HepG2 (cell line): Measurements from ENCODE around the gene HEY2. TPM values are rescaled to one million over a fixed set of nuclear protein-coding genes. Genes with fewer than 3 reads are reported as not detected.
A peak's percentile ranks its signal among the peaks of the same experiment; 100 is the strongest.

Source experiments
- ATAC-seq: fragments of 200-7000 bp; cut with Tn5 transposase; 3 replicates; pipeline ENCODE4 v1.9.1; 2020; ENCODE audit warnings: mild to moderate bottlenecking, moderate library complexity
- BruUV-seq: library from RNA; stranded (reverse); fragments of 400-500 nt; replicated peaks from 2 replicates; lab custom pipeline; 2021; lab: Mats Ljungman, UMichigan
- CTCF ChIA-PET: fragments of 300-600 bp; formaldehyde crosslinking; extraction: SDS; loops from one replicate; lab custom pipeline; 2021; ENCODE audit warnings: low total read pairs, inconsistent platforms, low intra/inter-chr PET ratio; lab: Yijun Ruan, JAX
- POLR2A ChIA-PET: fragments of 350-600 bp; sonication (Branson Sonifier 250); formaldehyde crosslinking; loops from one replicate; lab custom pipeline; 2020; ENCODE audit warnings: antibody characterized with exemption, inconsistent platforms; lab: Yijun Ruan, JAX
- DNase-seq: peaks from one replicate; pipeline ENCODE4 v3.0.0-alpha.2; 2015; ENCODE audit warnings: low spot score
- FAIRE-seq: peaks from 3 replicates; lab custom pipeline; 2011; peaks lifted over from hg19 to GRCh38; lab: Jason Lieb, UNC
- H2AFZ ChIP-seq: one replicate; pipeline ENCODE4 v1.6.1; 2011; ENCODE audit warnings: low read length, inconsistent platforms
- H3K27ac ChIP-seq: fragments of 300-600 bp; 3 replicates; pipeline ENCODE4 v1.8.0; 2011; ENCODE audit warnings: mixed run types, mild to moderate bottlenecking, mixed read lengths, low read length, inconsistent platforms; ENCODE audit not compliant: insufficient read depth; ENCODE audit errors: extremely low read length
- H3K27me3 ChIP-seq, 2 experiments: fragments of 200-600 bp in 1 of 2; 2 replicates in 1 of 2; 3 replicates in 1 of 2; pipeline versions ENCODE4 v1.6.0 to v1.8.0; 2011; ENCODE audit warnings: low read length in 2 of 2, mild to moderate bottlenecking in 2 of 2, moderate library complexity in 2 of 2, inconsistent platforms in 1 of 2; ENCODE audit not compliant: insufficient read depth in 2 of 2, control insufficient read depth in 1 of 2
- H3K36me3 ChIP-seq, 2 experiments: fragments of 200-600 bp in 1 of 2; replicated peaks in 1 of 2; 2 replicates in 1 of 2; 3 replicates in 1 of 2; pipeline versions ENCODE4 v1.5.1 to v1.8.0; 2011; ENCODE audit warnings: low read length in 2 of 2, inconsistent platforms in 1 of 2; ENCODE audit not compliant: insufficient read depth in 2 of 2, control insufficient read depth in 1 of 2
- H3K4me1 ChIP-seq: 2 replicates; pipeline ENCODE4 v1.5.1; 2012; ENCODE audit warnings: low read length, inconsistent platforms; ENCODE audit not compliant: insufficient read depth
- H3K4me2 ChIP-seq: 2 replicates; pipeline ENCODE4 v1.6.0; 2011; ENCODE audit warnings: low read depth, low read length, inconsistent platforms
- H3K4me3 ChIP-seq, 3 experiments: fragments of 200-600 bp in 1 of 3; sonication (generic), shearing (Covaris generic) in 1 of 3; replicated peaks in 1 of 3; 2 replicates each; pipeline ENCODE4 v1.5.1; 2011 to 2016; ENCODE audit warnings: low read length in 3 of 3, inconsistent platforms in 2 of 3, low read depth in 2 of 3, mild to moderate bottlenecking in 2 of 3, control low read depth in 1 of 3, mixed read lengths in 1 of 3; ENCODE audit not compliant: insufficient read depth in 1 of 3
- H3K79me2 ChIP-seq: one replicate; pipeline ENCODE4 v1.6.1; 2011; ENCODE audit warnings: low read length, inconsistent platforms; ENCODE audit not compliant: insufficient read depth
- H3K9ac ChIP-seq: 2 replicates; pipeline ENCODE4 v1.6.0; 2011; ENCODE audit warnings: mild to moderate bottlenecking, low read depth, low read length, inconsistent platforms; ENCODE audit not compliant: insufficient read depth
- H3K9me3 ChIP-seq: 2 replicates; pipeline ENCODE4 v1.5.1; 2012; ENCODE audit warnings: mild to moderate bottlenecking, low read length
- H4K20me1 ChIP-seq: 2 replicates; pipeline ENCODE4 v1.6.0; 2011; ENCODE audit warnings: inconsistent platforms, mild to moderate bottlenecking, low read length, moderate library complexity; ENCODE audit not compliant: insufficient read depth
- ARNTL ChIP-seq: sonication (generic); formaldehyde crosslinking; IDR thresholded peaks from 2 replicates; pipeline ENCODE4 v1.4.0; 2020; ENCODE audit warnings: mild to moderate bottlenecking, missing genetic modification reagents
- BHLHE40 ChIP-seq: IDR thresholded peaks from 2 replicates; pipeline ENCODE4 v1.6.1; 2011; ENCODE audit warnings: low read length, improper control_type of control experiment
- DR1 ChIP-seq: sonication (generic); formaldehyde crosslinking; IDR thresholded peaks from 2 replicates; pipeline ENCODE4 v1.8.0; 2021; ENCODE audit warnings: mild to moderate bottlenecking, missing genetic modification reagents, inconsistent platforms
- REL ChIP-seq: sonication (generic); formaldehyde crosslinking; conservative IDR thresholded peaks from 2 replicates; pipeline ENCODE4 v1.8.0; 2022; ENCODE audit warnings: mild to moderate bottlenecking, missing genetic modification reagents, moderate library complexity
- RFX1 ChIP-seq: fragments of 450-650 bp; IDR thresholded peaks from 2 replicates; pipeline ENCODE4 v1.6.1; 2017
- ZNF414 ChIP-seq: sonication (generic); formaldehyde crosslinking; IDR thresholded peaks from 2 replicates; pipeline ENCODE4 v1.5.0; 2020; ENCODE audit warnings: missing genetic modification reagents
- ZNF468 ChIP-seq: sonication (generic); formaldehyde crosslinking; IDR thresholded peaks from 2 replicates; pipeline ENCODE4 v1.8.0; 2022; ENCODE audit warnings: mild to moderate bottlenecking, moderate library complexity, missing genetic modification reagents
- ZNF781 ChIP-seq: sonication (generic); formaldehyde crosslinking; IDR thresholded peaks from 2 replicates; pipeline ENCODE4 v1.5.1; 2020; ENCODE audit warnings: borderline replicate concordance, mild to moderate bottlenecking, missing genetic modification reagents; ENCODE audit errors: not compliant biosample characterization
- ZSCAN25 ChIP-seq: sonication (generic); formaldehyde crosslinking; IDR thresholded peaks from 2 replicates; pipeline ENCODE4 v1.8.0; 2022; ENCODE audit warnings: mild to moderate bottlenecking, missing genetic modification reagents
- WGBS: methylation state at CpG from one replicate; pipeline ENCODE4 v1.1.6; 2017; ENCODE audit warnings: low lambda C conversion rate; 5-methylcytosine and 5-hydroxymethylcytosine counted together
- in situ Hi-C: cut with HindIII; loops from 2 replicates; pipeline ENCODE4 v1.10.0; 2017; ENCODE audit warnings: low pct_unique_long_range_greater_than_20kb; ENCODE audit not compliant: extremely low pct_ligation_motif_present
- intact Hi-C: fragments of 100-400 bp; cut with micrococcal nuclease; formaldehyde crosslinking; loops from one replicate; pipeline ENCODE4 v1.10.0; 2022; ENCODE audit not compliant: unreplicated experiment
- polyA plus RNA-seq, 8 experiments: library from polyadenylated mRNA; depleted of rRNA in 3 of 8; stranded (reverse) in 7 of 8; unstranded in 1 of 8; fragments of >200 nt; fragmentation: Illumina TruSeq in 4 of 8; extraction: Trizol in 4 of 8; gene quantifications; 2 replicates each; pipeline versions ENCODE4 v1.2.1 to v1.2.3, GENCODE V29; 2011 to 2016; ENCODE audit warnings: low read depth in 4 of 8, missing spikeins in 1 of 8, mixed read lengths in 1 of 8; ENCODE audit not compliant: insufficient read depth in 1 of 8
- total RNA-seq, 5 experiments: library from RNA; depleted of rRNA; stranded (reverse); fragments of >200 nt; fragmentation: Illumina TruSeq; extraction: Trizol; gene quantifications; 2 replicates each; pipeline ENCODE4 v1.2.3, GENCODE V29; 2016; ENCODE audit warnings: low read depth in 1 of 5

Gene HEY2
- total and polyA plus RNA-seq, 2 of the 13 experiments (the other 11 are each of a cell fraction or from before 2014, with no cell fraction given) = 0.04 TPM

GRCh38 chr6:125743604-125744003 is 5.8 kb upstream of the HEY2 start (continued):
- TF ChIP-seq ZNF781 (no peak), REL (CRISPR knock-in tag) (no peak), DR1 (CRISPR knock-in tag) (no peak), RFX1 (no peak), ARNTL (CRISPR knock-in tag) (no peak)

GRCh38 chr6:125745281-125746018 is 4.0 kb upstream of the HEY2 start:
- BruUV-seq = no TSS peak
- H3K27ac ChIP-seq = no peak overlapping the region
- FAIRE-seq (no peak), DNase-seq (no peak), ATAC-seq (no peak)
- H3K79me2 ChIP-seq = no peaks in the 10 kb centered on the region
- CTCF ChIA-PET = no interaction called here
- in situ Hi-C loops (loop anchor here (10.0 kb wide), 1 partner anchor 231 kb away; no protein-coding TSS in a partner anchor), intact Hi-C loops (no loop called here)
- TF ChIP-seq ZSCAN25 (no peak), ZNF414 (CRISPR knock-in tag) (no peak), BHLHE40 (peak; percentile 55; the same call in 1 of the 2 replicates), ZNF468 (CRISPR knock-in tag) (no peak)
- H3K27me3 ChIP-seq = peaks cover 3 to 49% of the 10 kb centered on the region in 2 experiments; a peak in 4 of 5 replicates
- no peak overlapping the region for H3K9ac ChIP-seq
- H3K4me3 ChIP-seq = no peak overlapping the region
- 35% methylated on average over 6 of the region's 6 CpGs for WGBS
- no peaks in the 10 kb centered on the region for H4K20me1 ChIP-seq
- H3K9me3 ChIP-seq = no peaks in the 10 kb centered on the region
- peaks cover 49% of the 10 kb centered on the region for H3K4me1 ChIP-seq
- no peak overlapping the region for H2AFZ ChIP-seq
- H3K36me3 ChIP-seq = no peaks in the 10 kb centered on the region
- no peak overlapping the region for H3K4me2 ChIP-seq
- POLR2A ChIA-PET = interaction anchor here (0.9 kb wide), 1 partner anchor 44 kb away, joined by 3 read pairs; no protein-coding TSS in a partner anchor
